Nephron (organoid): ENCODE results near the gene SLC12A7.

Experiments used
- H3K27ac Mint-ChIP-seq, 3 experiments: 2 replicates each; pipeline ENCODE4 v1.8.0; 2020; ENCODE audit warnings: mixed read lengths in 3 of 3, mild to moderate bottlenecking in 2 of 3, moderate library complexity in 1 of 3
- H3K27me3 Mint-ChIP-seq: 2 replicates; pipeline ENCODE4 v1.8.0; 2021; ENCODE audit warnings: low read depth, mild to moderate bottlenecking, moderate library complexity, mixed read lengths
- H3K36me3 Mint-ChIP-seq: 2 replicates; pipeline ENCODE4 v1.8.0; 2020; ENCODE audit warnings: low read depth, mixed read lengths
- H3K4me1 Mint-ChIP-seq: 2 replicates; pipeline ENCODE4 v1.8.0; 2020; ENCODE audit warnings: mixed read lengths
- H3K4me3 Mint-ChIP-seq, 3 experiments: 2 replicates each; pipeline ENCODE4 v1.8.0; 2020; ENCODE audit warnings: mild to moderate bottlenecking in 3 of 3, mixed read lengths in 3 of 3, moderate library complexity in 2 of 3
- H3K9me3 Mint-ChIP-seq: 2 replicates; pipeline ENCODE4 v1.8.0; 2020; ENCODE audit warnings: mixed read lengths
- TF ChIP-seq, protein P1 (sequence below), 3 experiments: fragments of 200-600 bp; sonication (generic); IDR thresholded peaks; one replicate each; pipeline ENCODE4 v1.5.0; 2021; ENCODE audit warnings: antibody characterized with exemption in 3 of 3; ENCODE audit not compliant: unreplicated experiment in 3 of 3

SLC12A7 gene

DNA sequence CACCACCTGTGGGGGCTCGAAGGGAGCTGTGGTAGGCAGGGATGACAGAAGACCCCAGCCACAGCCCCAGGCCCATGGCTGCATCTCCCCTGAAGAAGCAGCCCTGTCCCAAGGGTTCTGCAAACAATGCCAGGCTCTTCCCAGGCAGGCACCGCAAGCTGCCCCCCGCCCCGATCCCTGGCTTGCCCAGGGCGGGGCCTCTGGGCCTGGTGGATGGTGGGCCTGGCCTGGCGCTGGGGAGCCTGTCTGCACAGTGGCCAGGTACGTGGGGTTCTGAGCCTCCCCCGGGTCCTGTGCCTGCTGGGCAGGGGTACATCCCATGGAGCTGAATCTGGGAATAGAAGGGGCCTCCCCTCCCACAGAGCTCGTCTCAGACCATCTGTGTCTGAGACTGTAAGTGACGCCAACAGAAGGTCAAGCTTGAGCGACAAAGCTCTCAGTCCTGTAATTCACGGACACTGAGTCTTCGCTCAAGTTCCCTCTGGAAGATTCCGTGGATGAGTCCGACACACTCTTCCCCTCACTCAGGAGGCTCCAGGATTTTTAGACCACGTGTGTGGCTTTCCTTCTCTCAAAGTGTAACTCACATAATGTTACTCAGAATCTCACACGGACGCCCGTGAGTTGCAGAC lies 4.4 kb upstream of the SLC12A7 start:
- Mint-ChIP-seq H3K4me3 (peak overlapping the region in 2 of 3 experiments; percentile 19 to 46), H3K36me3 (no peaks in the 10 kb centered on the region), H3K27me3 (peaks cover 9% of the 10 kb centered on the region), H3K9me3 (no peaks in the 10 kb centered on the region), H3K4me1 (peaks cover 49% of the 10 kb centered on the region), H3K27ac (peak overlapping the region in 2 of 3 experiments; percentile 57 to 64)
- TF ChIP-seq, protein P1, sequence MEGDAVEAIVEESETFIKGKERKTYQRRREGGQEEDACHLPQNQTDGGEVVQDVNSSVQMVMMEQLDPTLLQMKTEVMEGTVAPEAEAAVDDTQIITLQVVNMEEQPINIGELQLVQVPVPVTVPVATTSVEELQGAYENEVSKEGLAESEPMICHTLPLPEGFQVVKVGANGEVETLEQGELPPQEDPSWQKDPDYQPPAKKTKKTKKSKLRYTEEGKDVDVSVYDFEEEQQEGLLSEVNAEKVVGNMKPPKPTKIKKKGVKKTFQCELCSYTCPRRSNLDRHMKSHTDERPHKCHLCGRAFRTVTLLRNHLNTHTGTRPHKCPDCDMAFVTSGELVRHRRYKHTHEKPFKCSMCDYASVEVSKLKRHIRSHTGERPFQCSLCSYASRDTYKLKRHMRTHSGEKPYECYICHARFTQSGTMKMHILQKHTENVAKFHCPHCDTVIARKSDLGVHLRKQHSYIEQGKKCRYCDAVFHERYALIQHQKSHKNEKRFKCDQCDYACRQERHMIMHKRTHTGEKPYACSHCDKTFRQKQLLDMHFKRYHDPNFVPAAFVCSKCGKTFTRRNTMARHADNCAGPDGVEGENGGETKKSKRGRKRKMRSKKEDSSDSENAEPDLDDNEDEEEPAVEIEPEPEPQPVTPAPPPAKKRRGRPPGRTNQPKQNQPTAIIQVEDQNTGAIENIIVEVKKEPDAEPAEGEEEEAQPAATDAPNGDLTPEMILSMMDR (IDR thresholded peaks at IDR 0.05; ENCODE audit: unreplicated experiment in 3 of 3), result no peak

- TF ChIP-seq, protein P1 (IDR thresholded peaks at IDR 0.05; ENCODE audit: unreplicated experiment in 3 of 3), result no peak
- peak overlapping the region; percentile 32 to 78 (median 63) for H3K4me3 Mint-ChIP-seq
- H3K36me3 Mint-ChIP-seq, result no peaks in the 10 kb centered on the region
- H3K4me1 Mint-ChIP-seq, result peaks cover 43% of the 10 kb centered on the region
- peaks cover 9% of the 10 kb centered on the region for H3K27me3 Mint-ChIP-seq
- no peaks in the 10 kb centered on the region for H3K9me3 Mint-ChIP-seq
- H3K27ac Mint-ChIP-seq, result peak overlapping the region in 1 of 3 experiments; percentile 51
Observed at GRCh38 chr5:1115123-1115815, 3.4 kb upstream of the SLC12A7 start.

DNA sequence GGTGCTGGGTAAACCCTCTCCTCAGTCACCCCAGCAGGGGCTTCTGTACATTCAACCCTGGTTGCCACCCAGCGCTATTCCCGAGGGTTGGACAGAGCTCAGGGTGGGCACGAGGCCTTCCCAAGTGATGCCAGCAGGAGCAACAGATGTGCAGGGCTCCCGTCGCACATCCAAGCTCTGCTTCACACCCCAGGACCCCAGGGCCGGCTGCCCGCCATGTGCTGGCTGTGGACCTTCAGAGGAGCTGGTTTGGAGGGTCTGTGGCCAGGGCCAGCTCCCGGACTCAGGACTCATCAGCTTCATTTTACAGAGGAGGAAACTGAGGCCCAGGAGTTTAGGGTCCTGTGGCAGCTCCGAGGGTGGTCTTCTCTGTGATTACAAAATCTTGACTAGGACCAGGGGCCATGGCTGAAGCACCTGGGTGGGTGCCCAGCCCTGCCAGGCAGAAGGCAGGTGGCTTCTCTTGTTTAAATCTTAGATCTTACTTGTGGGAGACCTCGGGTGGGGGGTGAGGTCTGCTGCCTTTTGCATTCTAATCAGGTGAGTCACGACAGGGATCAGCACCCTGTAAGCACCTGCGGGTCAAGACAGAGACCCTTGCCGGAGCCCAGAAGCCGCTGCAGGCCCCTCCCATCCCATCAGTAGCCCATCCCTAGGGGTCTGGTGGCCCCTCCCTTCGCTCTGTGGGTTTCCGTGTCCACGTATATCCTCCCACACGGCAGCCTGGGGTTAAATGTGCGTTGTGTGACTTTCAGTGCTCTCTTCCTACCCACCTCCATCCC lies 2.1 kb upstream of the SLC12A7 start:
- Mint-ChIP-seq H3K9me3 (no peaks in the 10 kb centered on the region), H3K27ac (no peak overlapping the region), H3K4me1 (peaks cover 42% of the 10 kb centered on the region), H3K36me3 (no peaks in the 10 kb centered on the region), H3K4me3 (peak overlapping the region; percentile 65 to 79 (median 76)), H3K27me3 (peaks cover 9% of the 10 kb centered on the region)
- TF ChIP-seq, protein P1 (IDR thresholded peaks at IDR 0.05; ENCODE audit: unreplicated experiment in 3 of 3), result no peak

- H3K36me3 Mint-ChIP-seq, result no peaks in the 10 kb centered on the region
- H3K4me1 Mint-ChIP-seq, result peaks cover 40% of the 10 kb centered on the region
- no peaks in the 10 kb centered on the region for H3K9me3 Mint-ChIP-seq
- peak overlapping the region; percentile 65 to 79 (median 76) for H3K4me3 Mint-ChIP-seq
- TF ChIP-seq, protein P1 (IDR thresholded peaks at IDR 0.05; ENCODE audit: unreplicated experiment in 3 of 3), result no peak
- H3K27me3 Mint-ChIP-seq, result peaks cover 9% of the 10 kb centered on the region
- no peak overlapping the region for H3K27ac Mint-ChIP-seq
Observed at GRCh38 chr5:1113332-1113690, 1.4 kb upstream of the SLC12A7 start.

DNA sequence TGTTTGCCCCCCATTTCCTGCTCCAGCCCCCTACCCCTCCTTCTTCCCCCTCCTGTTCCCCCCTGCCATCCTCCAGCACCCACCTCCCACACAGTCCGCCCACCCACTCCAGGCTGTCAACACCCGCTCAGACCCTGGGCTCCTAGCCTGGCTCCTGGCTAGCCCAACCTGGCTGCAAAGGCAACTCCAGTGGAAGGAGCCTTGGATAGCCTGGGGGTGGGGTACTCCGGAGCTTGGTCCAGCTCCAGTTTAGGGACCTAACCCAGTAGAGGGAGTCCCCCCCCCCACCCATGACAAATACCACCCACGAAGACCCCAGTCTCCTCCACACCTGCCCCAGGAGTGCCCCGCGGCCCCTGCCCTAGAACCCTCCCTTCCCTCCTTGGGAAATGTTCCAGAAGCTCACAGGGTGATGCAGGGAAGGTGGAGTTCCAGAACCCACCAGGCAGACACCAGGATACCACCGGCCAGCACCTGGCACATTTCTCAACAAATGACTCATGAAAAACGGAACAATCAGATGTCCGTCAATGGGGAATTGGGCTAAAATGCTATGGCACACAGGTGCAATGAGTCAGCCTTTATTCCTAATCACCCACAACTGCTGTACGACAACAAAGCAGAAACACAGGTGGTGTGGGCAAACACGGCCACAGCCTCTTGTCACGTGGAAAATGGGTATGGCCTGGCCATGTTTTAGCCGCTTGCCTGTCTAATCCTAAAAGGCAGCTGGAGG lies 901 bp upstream of the SLC12A7 start:
- Mint-ChIP-seq H3K4me1 (peaks cover 40% of the 10 kb centered on the region), H3K27me3 (peaks cover 9% of the 10 kb centered on the region), H3K36me3 (no peaks in the 10 kb centered on the region), H3K27ac (peak overlapping the region in 1 of 3 experiments; percentile 31), H3K4me3 (peak overlapping the region; percentile 71 to 79 (median 76)), H3K9me3 (no peaks in the 10 kb centered on the region)
- TF ChIP-seq, protein P1 (IDR thresholded peaks at IDR 0.05; ENCODE audit: unreplicated experiment in 3 of 3), result no peak
